Measurements from ENCODE around the gene RBM17.
"Not testable (repeated sequence)": the region's sequence is repeated elsewhere in the genome, so short reads cannot be mapped to it uniquely, and the experiment has no call there.

The RBM17 gene

DNA sequence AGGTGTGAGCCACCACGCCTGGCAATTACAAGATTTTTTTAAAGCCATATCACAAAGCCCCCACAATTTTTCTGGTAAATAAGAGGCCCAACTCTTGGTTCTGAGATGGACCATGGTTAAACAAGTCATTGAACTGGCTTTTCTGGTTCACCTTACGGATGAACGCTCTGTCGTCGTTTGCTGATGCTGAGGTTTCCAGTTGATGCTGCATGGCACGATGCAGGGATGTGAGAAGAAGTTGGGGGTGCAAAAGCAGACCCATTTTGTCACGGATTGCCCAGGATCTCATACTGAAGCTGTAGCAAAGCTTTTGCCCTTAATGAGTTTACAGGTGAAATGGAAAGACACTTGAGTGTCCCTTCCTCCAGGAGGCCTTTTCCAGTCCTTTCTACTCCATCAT, 24.7 kb upstream of the RBM17 start:
- ChIA-PET POLR2A (ENCODE audit: low non-redundant PET) (no interaction called here), CTCF (no interaction called here)
- no peak overlapping the region for H3K27ac ChIP-seq
- no peak for TF ChIP-seq CTCF (conservative IDR thresholded peaks at IDR 0.05; ENCODE audit: low read depth)
- no peak for DNase-seq (ENCODE audit: low spot score)

DNA sequence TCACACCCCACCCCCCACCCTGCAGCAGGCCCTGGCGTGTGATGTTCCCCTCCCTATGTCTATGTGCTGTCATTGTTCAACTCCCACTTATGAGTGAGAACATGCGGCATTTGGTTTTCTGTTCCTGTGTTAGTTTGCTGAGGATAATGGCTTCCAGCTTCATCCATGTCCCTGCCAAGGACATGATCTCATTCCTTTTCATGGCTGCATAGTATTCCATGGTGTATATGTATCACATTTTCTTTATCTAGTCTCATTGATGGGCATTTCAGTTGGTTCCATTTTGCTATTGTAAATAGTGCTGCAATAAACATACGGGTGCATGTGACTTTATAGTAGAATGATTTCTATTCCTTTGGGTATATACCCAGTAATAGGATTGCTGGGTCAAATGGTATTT, 24.1 kb upstream of the RBM17 start:
- POLR2A ChIA-PET (ENCODE audit: low non-redundant PET); CTCF ChIA-PET; H3K27ac ChIP-seq; DNase-seq (ENCODE audit: low spot score): not testable (repeated sequence)

DNA sequence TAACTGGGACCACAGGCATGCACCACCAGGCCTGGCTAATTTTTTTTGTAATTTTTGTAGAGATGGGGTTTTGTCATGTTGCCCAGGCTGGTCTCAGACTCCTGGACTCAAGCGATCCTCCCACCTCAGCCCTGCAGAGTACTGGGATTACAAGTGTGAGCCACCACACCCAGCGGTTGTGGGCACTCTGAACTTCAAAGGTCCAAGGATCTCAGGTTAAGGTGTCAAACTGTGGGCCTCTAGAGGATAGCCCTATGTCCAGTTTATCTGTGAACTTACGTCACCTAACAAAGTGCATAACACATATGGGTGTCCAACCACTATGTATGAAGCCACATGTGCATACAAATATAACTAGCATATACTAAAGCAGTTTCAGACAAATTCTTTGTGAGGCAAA, 23.4 kb upstream of the RBM17 start:
- CTCF ChIA-PET: no interaction called here
- TF ChIP-seq CTCF (conservative IDR thresholded peaks at IDR 0.05; ENCODE audit: low read depth): no peak
- DNase-seq (ENCODE audit: low spot score): no peak
- POLR2A ChIA-PET (ENCODE audit: low non-redundant PET): no interaction called here
- H3K27ac ChIP-seq: no peak overlapping the region

GRCh38 chr10:6065835-6066234, 23.0 kb upstream of the RBM17 start:
- no peak for TF ChIP-seq CTCF (conservative IDR thresholded peaks at IDR 0.05; ENCODE audit: low read depth)
- DNase-seq (ENCODE audit: low spot score): no peak
- POLR2A ChIA-PET (ENCODE audit: low non-redundant PET): no interaction called here
- H3K27ac ChIP-seq: no peak overlapping the region
- CTCF ChIA-PET: no interaction called here

DNA sequence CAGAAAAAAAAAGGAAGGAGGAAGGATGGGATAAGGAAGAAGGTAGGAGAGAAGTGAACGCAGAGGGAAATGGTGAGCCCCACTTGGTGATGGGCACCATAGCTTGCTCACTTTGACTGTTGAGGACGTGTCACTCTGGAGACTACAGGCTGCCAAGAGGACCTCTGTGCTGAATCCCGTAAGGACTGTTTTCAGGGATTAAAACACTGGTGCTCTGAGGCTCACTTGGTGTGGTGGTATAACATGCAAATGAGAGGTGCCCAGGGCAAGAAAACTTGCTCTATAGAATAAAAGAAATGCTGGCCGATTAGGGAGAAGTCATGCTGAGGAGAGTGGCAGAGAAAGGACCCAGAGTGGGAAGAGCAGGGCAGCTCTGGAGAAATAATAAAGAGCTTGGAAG, 21.4 kb upstream of the RBM17 start:
- ChIA-PET CTCF (no interaction called here), POLR2A (ENCODE audit: low non-redundant PET) (no interaction called here)
- no peak for DNase-seq (ENCODE audit: low spot score)
- TF ChIP-seq CTCF (conservative IDR thresholded peaks at IDR 0.05; ENCODE audit: low read depth): no peak
- H3K27ac ChIP-seq: no peak overlapping the region

GRCh38 chr10:6068006-6068405, 20.8 kb upstream of the RBM17 start:
- ChIA-PET CTCF (no interaction called here), POLR2A (ENCODE audit: low non-redundant PET) (no interaction called here)
- DNase-seq (ENCODE audit: low spot score): no peak
- H3K27ac ChIP-seq: no peak overlapping the region
- TF ChIP-seq CTCF (conservative IDR thresholded peaks at IDR 0.05; ENCODE audit: low read depth): no peak

DNA sequence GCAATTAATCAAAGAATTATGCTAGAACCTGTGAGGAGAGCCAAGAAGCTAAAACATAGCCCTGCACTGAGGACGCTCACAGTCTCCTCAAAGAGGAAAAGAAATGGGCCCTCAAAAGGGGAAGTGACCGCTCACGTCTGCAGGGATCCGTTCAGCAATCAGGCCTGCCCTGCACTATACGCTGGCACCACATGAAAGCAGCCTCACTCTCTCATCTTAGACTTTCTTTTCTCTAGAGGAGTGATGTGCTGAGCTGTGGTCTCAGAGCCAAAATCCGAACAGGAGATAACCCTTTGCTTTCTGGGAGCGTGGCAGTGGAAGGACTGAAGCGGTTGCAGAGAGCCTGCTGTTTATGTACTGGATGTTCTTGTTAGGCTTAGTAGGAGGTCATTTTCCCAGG, 20.4 kb upstream of the RBM17 start:
- no peak overlapping the region for H3K27ac ChIP-seq
- POLR2A ChIA-PET (ENCODE audit: low non-redundant PET): no interaction called here
- TF ChIP-seq CTCF (conservative IDR thresholded peaks at IDR 0.05; ENCODE audit: low read depth): no peak
- DNase-seq (ENCODE audit: low spot score): no peak
- CTCF ChIA-PET: no interaction called here

Data from RWPE1 (cell line).